A172 (cell line): ENCODE data around the gene GPC1. TPM values are rescaled to one million over a fixed set of nuclear protein-coding genes. Genes with fewer than 3 reads are reported as not detected.

ENCODE experiments used
- DNase-seq: peaks from one replicate; pipeline ENCODE4 v3.0.0-alpha.2; 2015; ENCODE audit warnings: low spot score
- total RNA-seq: library from RNA; depleted of rRNA; stranded (reverse); fragments of >200 nt; shearing (Covaris generic); gene quantifications from 2 replicates; pipeline ENCODE4 v1.2.3, GENCODE V29; 2014

GPC1 gene
- total RNA-seq, 1 experiment from 2014 or later: 182 TPM

DNA sequence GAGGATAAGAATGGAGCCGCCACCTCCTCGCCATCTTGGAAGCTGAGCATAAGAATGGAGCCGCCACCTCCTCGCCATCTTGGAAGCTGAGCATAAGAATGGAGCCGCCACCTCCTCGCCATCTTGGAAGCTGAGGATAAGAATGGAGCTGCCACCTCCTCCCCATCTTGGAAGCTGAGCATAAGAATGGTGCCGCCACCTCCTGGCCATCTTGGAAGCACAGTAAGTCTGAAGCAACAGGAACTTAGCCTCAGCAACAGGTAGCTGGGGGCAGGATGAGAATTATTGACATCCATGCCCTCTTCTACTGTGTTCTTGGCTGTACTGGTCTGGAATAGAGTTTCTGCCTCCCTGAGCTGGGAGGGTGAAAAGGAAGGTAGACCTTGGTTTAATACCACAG, 61.6 kb downstream of the GPC1 start:
- DNase-seq: peak; percentile 25

- DNase-seq: no peak
These were observed 62.9 kb downstream of the GPC1 start for GRCh38 chr2:240498171-240498957.

- DNase-seq: no peak
These were observed 63.4 kb downstream of the GPC1 start for GRCh38 chr2:240498958-240499260.

DNA sequence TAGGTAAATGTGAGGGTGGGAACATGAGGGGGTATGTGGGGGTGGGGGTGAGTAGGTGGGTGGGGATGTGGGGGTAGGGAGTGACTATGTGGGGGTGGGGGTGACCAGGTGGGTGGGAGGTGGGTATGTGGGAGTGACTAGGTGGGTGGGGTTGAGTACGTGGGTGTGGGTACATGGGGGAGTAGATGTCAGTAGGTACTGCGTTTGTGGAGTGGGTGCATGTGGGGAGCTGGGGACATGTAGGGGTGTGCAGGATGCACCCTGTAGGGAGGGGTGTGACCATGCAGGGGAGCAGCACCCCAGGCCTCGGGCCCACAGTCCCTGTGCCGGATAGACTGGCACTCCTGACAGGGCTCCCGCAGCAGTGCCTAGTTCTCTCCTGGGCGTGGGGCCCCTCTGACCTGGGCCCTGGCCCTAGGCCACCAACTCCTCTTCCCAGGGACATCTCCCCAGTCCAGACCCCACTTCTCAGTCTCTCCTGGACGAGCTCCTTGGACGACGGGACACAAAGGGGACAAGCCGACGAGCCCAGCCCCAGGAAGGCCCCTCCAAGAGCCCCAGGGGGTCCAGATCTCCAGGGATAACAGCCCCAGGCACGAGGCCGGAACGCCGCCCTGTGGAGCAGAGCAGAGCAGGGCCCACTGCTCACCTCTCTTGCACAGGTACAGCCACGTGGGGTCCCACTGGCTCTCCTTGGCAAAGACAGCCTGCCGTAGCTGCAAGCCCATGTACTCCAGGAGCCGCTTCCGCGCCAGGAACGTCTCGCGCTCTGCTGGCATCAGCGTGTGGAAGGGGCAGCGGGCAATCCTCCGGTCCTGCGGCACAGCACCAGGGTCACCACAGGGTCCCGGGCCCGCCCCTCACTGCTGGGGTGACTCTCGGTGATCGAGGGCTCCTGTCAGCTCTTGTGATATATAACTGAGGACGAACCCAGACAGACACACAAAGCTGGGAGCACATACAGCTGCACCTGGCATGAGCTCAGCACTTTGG, 64.1 kb downstream of the GPC1 start:
- DNase-seq: no peak

DNA sequence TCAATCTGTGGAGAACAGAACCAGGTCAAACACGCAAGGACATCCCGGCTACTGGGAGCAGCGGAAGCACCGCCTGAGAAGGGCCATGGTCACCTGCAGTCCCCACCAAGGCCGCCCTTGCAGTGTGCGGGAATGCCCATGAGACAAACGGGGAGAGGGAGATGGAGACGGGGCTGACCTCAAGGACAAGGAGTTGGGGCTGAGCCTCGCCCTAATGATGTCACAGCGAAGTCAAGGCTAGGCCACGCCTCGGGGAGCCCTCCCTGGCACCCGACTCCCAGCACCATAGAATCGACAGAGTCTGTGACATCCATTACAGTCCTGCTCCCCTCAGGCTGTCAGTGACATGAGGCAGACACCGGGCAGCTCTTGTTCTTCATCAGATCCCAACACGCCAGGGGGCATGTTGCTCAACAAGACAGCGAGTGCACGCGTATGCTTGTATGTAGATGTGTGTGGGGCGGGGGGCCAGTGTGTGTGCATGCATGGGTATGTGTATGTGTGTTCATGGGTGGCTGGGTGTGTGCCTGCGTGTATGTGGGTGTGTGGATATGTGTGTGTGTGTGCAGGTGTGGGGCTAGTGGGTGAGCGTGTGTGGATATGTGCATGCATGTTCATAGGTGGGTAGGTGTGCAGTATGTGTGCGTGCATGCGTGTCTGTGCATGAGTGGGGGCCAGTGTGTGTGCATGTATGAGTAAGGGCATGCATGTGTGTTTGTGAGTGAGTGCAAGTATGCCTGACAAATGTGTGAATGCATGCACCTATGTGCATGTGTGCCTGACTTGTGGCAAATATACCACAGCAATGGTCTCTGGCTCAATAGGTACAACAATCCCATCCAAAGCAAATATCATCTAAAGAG, 65.3 kb downstream of the GPC1 start:
- DNase-seq: no peak

- DNase-seq: no peak
These were observed 66.1 kb downstream of the GPC1 start for GRCh38 chr2:240501531-240501991.

DNA sequence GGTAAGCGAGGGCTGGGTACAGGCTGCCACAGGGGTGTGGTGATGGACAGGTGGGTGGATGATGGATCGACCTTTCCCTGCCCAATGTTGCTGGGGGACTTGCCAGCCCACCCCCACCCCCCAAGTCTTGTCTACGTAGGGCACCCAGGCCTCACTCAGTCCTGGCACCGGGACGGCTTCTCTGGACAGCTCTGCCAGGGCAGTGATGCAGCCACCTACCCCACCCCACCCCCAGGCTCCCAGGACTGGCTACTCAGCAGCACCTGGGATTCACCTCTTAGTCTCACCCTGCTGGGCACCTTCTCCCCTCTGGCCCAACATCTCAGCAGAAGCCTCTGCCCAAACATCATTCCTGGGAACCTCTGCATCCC, 66.6 kb downstream of the GPC1 start:
- DNase-seq: no peak

DNA sequence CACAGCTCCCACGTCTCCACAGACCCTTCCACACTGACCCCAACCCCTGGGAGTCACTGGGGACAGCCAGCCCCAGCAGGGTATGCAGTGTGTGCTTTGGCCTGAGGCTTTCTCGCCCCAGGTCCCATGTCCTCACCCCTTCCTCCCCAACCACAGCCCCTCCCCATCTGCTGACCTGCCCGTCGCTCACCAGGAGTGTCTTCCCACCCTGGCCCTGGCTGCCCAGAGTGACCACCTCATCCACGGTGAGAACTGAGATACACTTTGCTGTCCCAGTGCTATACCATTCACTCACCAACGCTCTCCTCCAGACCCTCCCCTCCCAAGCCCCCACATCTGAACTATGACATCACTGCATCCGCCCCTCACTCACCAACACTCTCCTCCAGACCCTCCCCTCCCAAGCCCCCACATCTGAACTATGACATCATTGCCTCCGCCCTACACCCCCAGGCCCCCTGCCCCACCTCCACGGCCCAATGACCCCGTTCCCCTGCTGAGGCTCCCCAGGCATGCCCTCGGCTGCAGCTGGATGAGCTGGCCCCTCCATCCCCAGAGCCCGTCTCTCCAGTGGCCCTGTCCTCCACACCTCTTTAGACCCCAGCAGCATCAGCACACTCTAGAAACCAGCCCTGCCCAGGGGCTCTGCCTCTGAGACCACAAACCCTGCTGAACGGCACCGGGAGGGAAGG, 67.1 kb downstream of the GPC1 start:
- no peak for DNase-seq

GRCh38 chr2:240503375-240503774, 67.9 kb downstream of the GPC1 start:
- no peak for DNase-seq

DNA sequence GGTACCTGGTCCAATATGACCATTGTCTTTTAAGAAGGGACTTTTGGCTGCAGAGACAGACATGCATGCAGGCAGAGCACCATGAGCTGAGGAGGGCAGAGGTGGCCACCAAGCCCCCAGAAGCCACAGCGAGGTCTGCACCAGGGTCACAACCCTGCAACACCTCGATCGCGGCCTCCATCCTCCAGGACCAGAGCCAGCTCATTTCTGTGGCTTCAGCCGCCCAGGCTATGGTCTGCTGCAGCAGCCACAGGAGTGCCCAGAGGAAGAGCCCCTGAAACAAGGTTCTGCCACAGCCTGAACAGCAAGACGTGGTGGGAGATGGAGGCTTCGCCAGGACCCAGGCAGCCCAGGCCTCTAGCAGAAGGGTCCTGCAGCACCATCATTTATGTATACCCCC, 68.4 kb downstream of the GPC1 start:
- DNase-seq: no peak

- DNase-seq: no peak
These were observed 70.4 kb downstream of the GPC1 start for GRCh38 chr2:240505910-240506309.

GRCh38 chr2:240506406-240507059, 71.1 kb downstream of the GPC1 start:
- DNase-seq: no peak

DNA sequence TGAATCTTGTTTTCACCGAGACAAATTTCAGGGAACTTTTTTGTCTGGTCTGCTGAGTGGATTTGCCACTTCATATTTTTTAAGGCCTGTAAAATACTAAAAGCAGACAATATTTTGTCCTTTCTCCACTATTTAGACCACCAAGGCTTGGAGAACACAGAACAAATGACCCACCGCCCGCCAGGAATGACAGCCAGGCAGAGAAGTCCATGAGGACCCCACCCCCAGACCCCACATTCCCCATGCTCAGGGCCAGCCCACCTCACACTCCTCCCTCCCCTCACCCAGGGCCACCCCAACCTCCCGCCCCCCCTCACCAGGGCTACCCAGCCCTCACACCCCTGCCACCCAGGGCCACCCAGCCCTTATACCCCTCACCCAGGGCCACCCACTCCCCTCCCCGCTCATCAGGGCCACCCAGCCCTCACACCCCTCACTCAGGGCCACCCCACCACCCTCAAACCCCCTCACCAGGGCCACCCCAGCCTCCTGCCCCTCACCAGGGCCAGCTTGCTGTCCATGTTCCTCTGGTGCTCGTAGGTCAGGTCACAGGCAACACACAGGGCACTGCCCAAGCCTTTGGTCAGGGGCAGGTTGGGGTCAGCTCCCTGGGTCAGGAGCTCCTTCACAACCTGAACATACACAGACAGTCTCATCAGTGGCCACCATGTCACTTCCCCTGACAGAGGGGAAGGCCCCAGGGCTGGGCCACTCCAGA, 71.8 kb downstream of the GPC1 start:
- no peak for DNase-seq

- no peak for DNase-seq
These were observed 72.4 kb downstream of the GPC1 start for GRCh38 chr2:240507778-240508251.

DNA sequence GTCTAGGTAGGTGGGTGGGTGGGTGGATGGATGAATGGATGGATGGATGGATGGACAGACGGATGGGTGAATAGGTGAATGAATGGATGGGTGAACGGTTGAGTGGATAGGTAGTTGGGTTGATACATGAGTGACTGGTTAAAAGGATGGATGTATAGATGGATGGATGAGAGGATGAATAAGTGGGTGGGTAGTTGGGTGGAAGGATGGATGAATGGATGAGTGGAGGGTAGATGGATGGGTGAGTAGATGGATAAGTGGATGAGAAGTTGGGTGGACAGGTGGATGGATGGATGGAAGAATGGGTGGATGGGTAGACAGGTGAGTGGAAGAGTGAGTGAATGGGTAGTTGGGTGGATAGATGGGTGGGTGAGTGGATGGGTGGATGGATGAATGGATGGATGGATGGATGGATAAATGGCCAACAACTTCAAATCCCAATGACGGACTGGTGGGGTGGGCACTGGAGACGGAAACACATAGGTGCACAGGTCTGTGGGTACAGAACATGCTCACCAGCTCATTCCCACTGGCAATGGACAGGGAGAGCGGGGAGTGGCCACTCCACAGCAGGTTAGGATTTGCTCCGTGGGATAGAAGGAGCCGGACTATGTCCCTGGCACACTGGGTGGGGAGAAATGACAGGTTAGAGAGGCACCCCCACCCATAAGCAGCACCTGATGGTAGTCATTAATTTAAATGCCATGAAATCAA, 73.5 kb downstream of the GPC1 start:
- no peak for DNase-seq

GRCh38 chr2:240509667-240510512, 74.4 kb downstream of the GPC1 start:
- no peak for DNase-seq

DNA sequence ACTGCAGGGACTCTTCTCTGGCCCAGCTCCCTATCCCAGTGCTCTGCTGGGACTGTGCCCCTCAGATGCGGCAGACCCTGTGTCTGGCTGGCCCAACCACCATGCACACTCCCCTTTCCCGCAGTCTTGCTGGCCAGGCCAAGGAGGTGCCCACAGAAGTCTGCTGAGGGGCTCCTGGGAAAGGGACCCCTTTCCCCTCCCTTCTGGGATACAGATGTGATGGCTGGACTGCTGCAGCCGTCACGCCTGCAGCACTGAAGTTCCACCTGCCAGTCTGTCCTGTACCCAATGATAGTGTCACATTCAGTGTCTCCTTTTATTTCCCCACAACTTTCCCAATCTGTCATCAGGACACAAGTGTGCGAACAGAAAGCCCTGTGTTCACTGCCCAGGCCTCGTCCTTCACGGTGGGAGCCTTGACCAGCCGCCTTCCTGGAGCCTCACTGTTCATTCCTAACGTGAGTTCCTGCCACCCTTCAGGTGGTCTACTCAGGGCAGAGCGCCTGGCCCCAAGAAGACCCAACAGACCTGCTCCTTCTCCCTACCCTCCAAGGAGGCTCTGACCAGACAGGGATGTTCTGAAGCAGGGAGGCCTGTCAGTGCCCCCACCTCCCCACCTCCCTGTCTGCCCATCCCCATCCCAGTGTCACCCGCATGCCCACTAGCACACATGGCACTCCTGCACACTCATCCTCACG, 75.2 kb downstream of the GPC1 start:
- no peak for DNase-seq
